ENCODE measurements around the gene TPCN1.

GRCh38 chr12:113271466-113271852, 50.2 kb downstream of the TPCN1 start:
- TF ChIP-seq, protein P1, sequence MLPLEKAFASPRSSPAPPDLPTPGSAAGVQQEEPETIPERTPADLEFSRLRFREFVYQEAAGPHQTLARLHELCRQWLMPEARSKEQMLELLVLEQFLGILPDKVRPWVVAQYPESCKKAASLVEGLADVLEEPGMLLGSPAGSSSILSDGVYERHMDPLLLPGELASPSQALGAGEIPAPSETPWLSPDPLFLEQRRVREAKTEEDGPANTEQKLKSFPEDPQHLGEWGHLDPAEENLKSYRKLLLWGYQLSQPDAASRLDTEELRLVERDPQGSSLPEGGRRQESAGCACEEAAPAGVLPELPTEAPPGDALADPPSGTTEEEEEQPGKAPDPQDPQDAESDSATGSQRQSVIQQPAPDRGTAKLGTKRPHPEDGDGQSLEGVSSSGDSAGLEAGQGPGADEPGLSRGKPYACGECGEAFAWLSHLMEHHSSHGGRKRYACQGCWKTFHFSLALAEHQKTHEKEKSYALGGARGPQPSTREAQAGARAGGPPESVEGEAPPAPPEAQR (tag by site-specific recombination; IDR thresholded peaks at IDR 0.05): no peak
- TF ChIP-seq, protein P2, sequence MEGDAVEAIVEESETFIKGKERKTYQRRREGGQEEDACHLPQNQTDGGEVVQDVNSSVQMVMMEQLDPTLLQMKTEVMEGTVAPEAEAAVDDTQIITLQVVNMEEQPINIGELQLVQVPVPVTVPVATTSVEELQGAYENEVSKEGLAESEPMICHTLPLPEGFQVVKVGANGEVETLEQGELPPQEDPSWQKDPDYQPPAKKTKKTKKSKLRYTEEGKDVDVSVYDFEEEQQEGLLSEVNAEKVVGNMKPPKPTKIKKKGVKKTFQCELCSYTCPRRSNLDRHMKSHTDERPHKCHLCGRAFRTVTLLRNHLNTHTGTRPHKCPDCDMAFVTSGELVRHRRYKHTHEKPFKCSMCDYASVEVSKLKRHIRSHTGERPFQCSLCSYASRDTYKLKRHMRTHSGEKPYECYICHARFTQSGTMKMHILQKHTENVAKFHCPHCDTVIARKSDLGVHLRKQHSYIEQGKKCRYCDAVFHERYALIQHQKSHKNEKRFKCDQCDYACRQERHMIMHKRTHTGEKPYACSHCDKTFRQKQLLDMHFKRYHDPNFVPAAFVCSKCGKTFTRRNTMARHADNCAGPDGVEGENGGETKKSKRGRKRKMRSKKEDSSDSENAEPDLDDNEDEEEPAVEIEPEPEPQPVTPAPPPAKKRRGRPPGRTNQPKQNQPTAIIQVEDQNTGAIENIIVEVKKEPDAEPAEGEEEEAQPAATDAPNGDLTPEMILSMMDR (tag by site-specific recombination; IDR thresholded peaks at IDR 0.05): no peak
- TF ChIP-seq REST (tag by site-specific recombination; IDR thresholded peaks at IDR 0.05) (no peak), MYNN (tag by site-specific recombination; IDR thresholded peaks at IDR 0.05; ENCODE audit: borderline replicate concordance) (no peak), KLF1 (tag by site-specific recombination; IDR thresholded peaks at IDR 0.05) (no peak), ZNF514 (tag by site-specific recombination; IDR thresholded peaks at IDR 0.05) (no peak), YY1 (tag by site-specific recombination; IDR thresholded peaks at IDR 0.05) (no peak), ZNF837 (tag by site-specific recombination; IDR thresholded peaks at IDR 0.05) (no peak), TCF7L2 (IDR thresholded peaks at IDR 0.05; ENCODE audit: borderline replicate concordance, low read depth, low read length) (no peak)
- TF ChIP-seq, protein P3, sequence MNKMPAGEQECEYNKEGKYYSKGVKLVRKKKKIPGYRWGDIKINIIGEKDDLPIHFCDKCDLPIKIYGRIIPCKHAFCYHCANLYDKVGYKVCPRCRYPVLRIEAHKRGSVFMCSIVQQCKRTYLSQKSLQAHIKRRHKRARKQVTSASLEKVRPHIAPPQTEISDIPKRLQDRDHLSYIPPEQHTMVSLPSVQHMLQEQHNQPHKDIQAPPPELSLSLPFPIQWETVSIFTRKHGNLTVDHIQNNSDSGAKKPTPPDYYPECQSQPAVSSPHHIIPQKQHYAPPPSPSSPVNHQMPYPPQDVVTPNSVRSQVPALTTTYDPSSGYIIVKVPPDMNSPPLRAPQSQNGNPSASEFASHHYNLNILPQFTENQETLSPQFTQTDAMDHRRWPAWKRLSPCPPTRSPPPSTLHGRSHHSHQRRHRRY (tag by site-specific recombination; IDR thresholded peaks at IDR 0.05): no peak
- TF ChIP-seq, protein P4, sequence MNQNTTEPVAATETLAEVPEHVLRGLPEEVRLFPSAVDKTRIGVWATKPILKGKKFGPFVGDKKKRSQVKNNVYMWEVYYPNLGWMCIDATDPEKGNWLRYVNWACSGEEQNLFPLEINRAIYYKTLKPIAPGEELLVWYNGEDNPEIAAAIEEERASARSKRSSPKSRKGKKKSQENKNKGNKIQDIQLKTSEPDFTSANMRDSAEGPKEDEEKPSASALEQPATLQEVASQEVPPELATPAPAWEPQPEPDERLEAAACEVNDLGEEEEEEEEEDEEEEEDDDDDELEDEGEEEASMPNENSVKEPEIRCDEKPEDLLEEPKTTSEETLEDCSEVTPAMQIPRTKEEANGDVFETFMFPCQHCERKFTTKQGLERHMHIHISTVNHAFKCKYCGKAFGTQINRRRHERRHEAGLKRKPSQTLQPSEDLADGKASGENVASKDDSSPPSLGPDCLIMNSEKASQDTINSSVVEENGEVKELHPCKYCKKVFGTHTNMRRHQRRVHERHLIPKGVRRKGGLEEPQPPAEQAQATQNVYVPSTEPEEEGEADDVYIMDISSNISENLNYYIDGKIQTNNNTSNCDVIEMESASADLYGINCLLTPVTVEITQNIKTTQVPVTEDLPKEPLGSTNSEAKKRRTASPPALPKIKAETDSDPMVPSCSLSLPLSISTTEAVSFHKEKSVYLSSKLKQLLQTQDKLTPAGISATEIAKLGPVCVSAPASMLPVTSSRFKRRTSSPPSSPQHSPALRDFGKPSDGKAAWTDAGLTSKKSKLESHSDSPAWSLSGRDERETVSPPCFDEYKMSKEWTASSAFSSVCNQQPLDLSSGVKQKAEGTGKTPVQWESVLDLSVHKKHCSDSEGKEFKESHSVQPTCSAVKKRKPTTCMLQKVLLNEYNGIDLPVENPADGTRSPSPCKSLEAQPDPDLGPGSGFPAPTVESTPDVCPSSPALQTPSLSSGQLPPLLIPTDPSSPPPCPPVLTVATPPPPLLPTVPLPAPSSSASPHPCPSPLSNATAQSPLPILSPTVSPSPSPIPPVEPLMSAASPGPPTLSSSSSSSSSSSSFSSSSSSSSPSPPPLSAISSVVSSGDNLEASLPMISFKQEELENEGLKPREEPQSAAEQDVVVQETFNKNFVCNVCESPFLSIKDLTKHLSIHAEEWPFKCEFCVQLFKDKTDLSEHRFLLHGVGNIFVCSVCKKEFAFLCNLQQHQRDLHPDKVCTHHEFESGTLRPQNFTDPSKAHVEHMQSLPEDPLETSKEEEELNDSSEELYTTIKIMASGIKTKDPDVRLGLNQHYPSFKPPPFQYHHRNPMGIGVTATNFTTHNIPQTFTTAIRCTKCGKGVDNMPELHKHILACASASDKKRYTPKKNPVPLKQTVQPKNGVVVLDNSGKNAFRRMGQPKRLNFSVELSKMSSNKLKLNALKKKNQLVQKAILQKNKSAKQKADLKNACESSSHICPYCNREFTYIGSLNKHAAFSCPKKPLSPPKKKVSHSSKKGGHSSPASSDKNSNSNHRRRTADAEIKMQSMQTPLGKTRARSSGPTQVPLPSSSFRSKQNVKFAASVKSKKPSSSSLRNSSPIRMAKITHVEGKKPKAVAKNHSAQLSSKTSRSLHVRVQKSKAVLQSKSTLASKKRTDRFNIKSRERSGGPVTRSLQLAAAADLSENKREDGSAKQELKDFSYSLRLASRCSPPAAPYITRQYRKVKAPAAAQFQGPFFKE (tag by site-specific recombination; IDR thresholded peaks at IDR 0.05; ENCODE audit: borderline replicate concordance): no peak

Measured in HEK293 (cell line).